Ishikawa (cell line): ENCODE measurements around the gene TAOK3.

ENCODE experiments used
- CEBPB ChIP-seq: IDR thresholded peaks from 2 replicates; pipeline ENCODE4 v1.6.1; 2012
- MAX ChIP-seq: IDR thresholded peaks from 2 replicates; pipeline ENCODE4 v1.6.1; 2012
- RAD21 ChIP-seq: IDR thresholded peaks from 2 replicates; pipeline ENCODE4 v1.6.1; 2012; ENCODE audit warnings: low read depth
- TAF1 ChIP-seq: IDR thresholded peaks from 2 replicates; pipeline ENCODE4 v1.6.1; 2012; ENCODE audit warnings: low read depth, mild to moderate bottlenecking
- TCF12 ChIP-seq: IDR thresholded peaks from 2 replicates; pipeline ENCODE4 v1.6.1; 2012; ENCODE audit warnings: low read depth

- TF ChIP-seq RAD21, result no peak
- no peak for TF ChIP-seq MAX
- no peak for TF ChIP-seq CEBPB
- TF ChIP-seq TAF1, result no peak
- TF ChIP-seq TCF12, result no peak
Measured at GRCh38 chr12:118342090-118342489, 30.6 kb downstream of the TAOK3 start.
